ENCODE measurements around the gene CAPZB.

Gene CAPZB

DNA sequence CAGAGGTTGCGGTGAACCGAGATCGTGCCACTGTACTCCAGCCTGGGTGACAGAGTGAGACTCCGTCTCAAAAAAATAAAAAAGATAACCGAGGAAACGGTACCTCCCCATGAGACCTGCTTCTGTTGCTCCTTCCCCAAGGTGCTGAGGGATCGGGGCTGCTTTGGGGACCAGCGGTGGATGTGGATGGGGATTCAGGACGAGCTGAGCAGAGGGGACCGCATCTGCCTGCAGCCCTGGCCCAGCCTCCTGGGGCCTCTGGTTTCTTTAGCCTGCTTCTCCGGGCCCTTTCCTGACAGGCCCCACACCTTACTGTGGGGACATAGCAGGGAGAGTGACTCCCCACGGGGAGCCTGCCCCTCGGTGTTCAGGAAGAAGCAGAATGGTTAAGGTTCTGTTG is 156.2 kb downstream of the CAPZB start:
- Histone ChIP-seq H3F3A (ENCODE audit: insufficient read depth) (no peaks in the 10 kb centered on the region), H2AFZ (ENCODE audit: low read depth, low read length, severe bottlenecking) (no peak overlapping the region), H3K27ac (ENCODE audit: low read depth, low read length) (no peak overlapping the region), H3K9me2 (replicated peaks; ENCODE audit: insufficient read depth, low read length) (no peaks in the 10 kb centered on the region), H3K9me3 (ENCODE audit: insufficient read depth, low read length) (no peaks in the 10 kb centered on the region), H3K9ac (ENCODE audit: low read length) (no peak overlapping the region), H3K27me3 (ENCODE audit: low read length) (no peaks in the 10 kb centered on the region), H3K79me2 (ENCODE audit: insufficient read depth, low read length) (no peaks in the 10 kb centered on the region), H3K4me3 (ENCODE audit: insufficient read depth, low read length, poor library complexity, severe bottlenecking) (no peak overlapping the region), H3K36me3 (ENCODE audit: low read length) (no peaks in the 10 kb centered on the region), H4K20me1 (ENCODE audit: low read depth, low read length) (no peaks in the 10 kb centered on the region), H3K4me2 (ENCODE audit: low read depth, low read length, poor library complexity, severe bottlenecking) (no peak overlapping the region)
- TF ChIP-seq EZH2phosphoT487 (conservative IDR thresholded peaks at IDR 0.05; ENCODE audit: low read length), result no peak
- TF ChIP-seq, protein P1, sequence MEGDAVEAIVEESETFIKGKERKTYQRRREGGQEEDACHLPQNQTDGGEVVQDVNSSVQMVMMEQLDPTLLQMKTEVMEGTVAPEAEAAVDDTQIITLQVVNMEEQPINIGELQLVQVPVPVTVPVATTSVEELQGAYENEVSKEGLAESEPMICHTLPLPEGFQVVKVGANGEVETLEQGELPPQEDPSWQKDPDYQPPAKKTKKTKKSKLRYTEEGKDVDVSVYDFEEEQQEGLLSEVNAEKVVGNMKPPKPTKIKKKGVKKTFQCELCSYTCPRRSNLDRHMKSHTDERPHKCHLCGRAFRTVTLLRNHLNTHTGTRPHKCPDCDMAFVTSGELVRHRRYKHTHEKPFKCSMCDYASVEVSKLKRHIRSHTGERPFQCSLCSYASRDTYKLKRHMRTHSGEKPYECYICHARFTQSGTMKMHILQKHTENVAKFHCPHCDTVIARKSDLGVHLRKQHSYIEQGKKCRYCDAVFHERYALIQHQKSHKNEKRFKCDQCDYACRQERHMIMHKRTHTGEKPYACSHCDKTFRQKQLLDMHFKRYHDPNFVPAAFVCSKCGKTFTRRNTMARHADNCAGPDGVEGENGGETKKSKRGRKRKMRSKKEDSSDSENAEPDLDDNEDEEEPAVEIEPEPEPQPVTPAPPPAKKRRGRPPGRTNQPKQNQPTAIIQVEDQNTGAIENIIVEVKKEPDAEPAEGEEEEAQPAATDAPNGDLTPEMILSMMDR (IDR thresholded peaks at IDR 0.05; ENCODE audit: insufficient read depth, low read length, poor library complexity, severe bottlenecking), result no peak

DNA sequence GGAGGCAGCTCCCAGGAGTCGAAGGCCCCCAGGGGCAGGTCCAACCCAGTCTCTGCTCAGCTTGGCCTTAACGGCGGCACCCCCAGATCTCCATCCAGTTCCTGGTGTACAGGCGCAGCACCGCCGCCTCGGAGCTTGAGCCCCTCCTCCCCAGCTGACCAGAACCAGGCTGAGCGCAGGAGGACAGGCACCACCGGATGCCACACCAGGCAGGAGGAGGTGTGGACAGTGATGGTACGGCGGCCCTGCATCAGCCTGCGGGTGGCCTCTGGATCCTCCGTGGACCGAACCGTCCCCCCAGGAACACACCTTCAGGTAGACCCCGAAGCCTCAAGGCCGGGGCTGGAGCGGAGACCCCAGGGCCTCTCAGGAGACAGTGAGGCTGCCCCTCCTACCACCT is 156.9 kb downstream of the CAPZB start:
- H3K4me2 ChIP-seq (ENCODE audit: low read depth, low read length, poor library complexity, severe bottlenecking), result no peak overlapping the region
- H3K9me3 ChIP-seq (ENCODE audit: insufficient read depth, low read length), result no peaks in the 10 kb centered on the region
- H3K27me3 ChIP-seq (ENCODE audit: low read length), result no peaks in the 10 kb centered on the region
- H3K9me2 ChIP-seq (replicated peaks; ENCODE audit: insufficient read depth, low read length), result no peaks in the 10 kb centered on the region
- no peaks in the 10 kb centered on the region for H4K20me1 ChIP-seq (ENCODE audit: low read depth, low read length)
- no peaks in the 10 kb centered on the region for H3F3A ChIP-seq (ENCODE audit: insufficient read depth)
- no peaks in the 10 kb centered on the region for H3K36me3 ChIP-seq (ENCODE audit: low read length)
- H3K9ac ChIP-seq (ENCODE audit: low read length), result no peak overlapping the region
- TF ChIP-seq, protein P1 (IDR thresholded peaks at IDR 0.05; ENCODE audit: insufficient read depth, low read length, poor library complexity, severe bottlenecking), result no peak
- no peak for TF ChIP-seq EZH2phosphoT487 (conservative IDR thresholded peaks at IDR 0.05; ENCODE audit: low read length)
- no peaks in the 10 kb centered on the region for H3K79me2 ChIP-seq (ENCODE audit: insufficient read depth, low read length)
- no peak overlapping the region for H3K27ac ChIP-seq (ENCODE audit: low read depth, low read length)
- no peak overlapping the region for H3K4me3 ChIP-seq (ENCODE audit: insufficient read depth, low read length, poor library complexity, severe bottlenecking)
- H2AFZ ChIP-seq (ENCODE audit: low read depth, low read length, severe bottlenecking), result no peak overlapping the region

DNA sequence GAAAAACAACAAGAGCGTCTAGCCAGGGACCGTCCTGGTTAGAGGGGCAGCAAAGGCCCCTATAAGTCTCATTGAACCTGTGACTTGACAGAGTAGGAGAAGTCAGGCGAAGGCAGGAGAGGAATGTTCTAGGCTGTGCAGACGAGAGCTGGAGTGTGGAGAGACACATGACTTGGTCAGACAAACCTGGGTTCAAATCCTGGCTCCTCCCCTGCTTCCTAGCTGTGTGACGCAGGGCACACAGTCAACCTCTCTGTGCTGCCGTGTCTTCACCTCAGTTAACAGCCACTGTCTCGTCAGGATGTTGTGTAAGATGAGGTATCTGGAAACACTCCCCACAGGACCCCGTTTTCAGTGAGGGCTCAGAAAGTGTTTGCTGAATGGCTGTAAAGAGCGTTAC is 157.6 kb downstream of the CAPZB start:
- no peaks in the 10 kb centered on the region for H3K79me2 ChIP-seq (ENCODE audit: insufficient read depth, low read length)
- no peak overlapping the region for H3K4me2 ChIP-seq (ENCODE audit: low read depth, low read length, poor library complexity, severe bottlenecking)
- H3K4me3 ChIP-seq (ENCODE audit: insufficient read depth, low read length, poor library complexity, severe bottlenecking), result no peak overlapping the region
- H4K20me1 ChIP-seq (ENCODE audit: low read depth, low read length), result no peaks in the 10 kb centered on the region
- no peaks in the 10 kb centered on the region for H3K9me3 ChIP-seq (ENCODE audit: insufficient read depth, low read length)
- H3F3A ChIP-seq (ENCODE audit: insufficient read depth), result no peaks in the 10 kb centered on the region
- no peak overlapping the region for H3K27ac ChIP-seq (ENCODE audit: low read depth, low read length)
- H3K27me3 ChIP-seq (ENCODE audit: low read length), result no peaks in the 10 kb centered on the region
- H3K9ac ChIP-seq (ENCODE audit: low read length), result no peak overlapping the region
- no peaks in the 10 kb centered on the region for H3K9me2 ChIP-seq (replicated peaks; ENCODE audit: insufficient read depth, low read length)
- no peaks in the 10 kb centered on the region for H3K36me3 ChIP-seq (ENCODE audit: low read length)
- no peak for TF ChIP-seq EZH2phosphoT487 (conservative IDR thresholded peaks at IDR 0.05; ENCODE audit: low read length)
- TF ChIP-seq, protein P1 (IDR thresholded peaks at IDR 0.05; ENCODE audit: insufficient read depth, low read length, poor library complexity, severe bottlenecking), result no peak
- no peak overlapping the region for H2AFZ ChIP-seq (ENCODE audit: low read depth, low read length, severe bottlenecking)
